ENCODE results near the gene LLGL1. TPM values are rescaled to one million over a fixed set of nuclear protein-coding genes. Genes with fewer than 3 reads are reported as not detected.

Gene LLGL1
- total RNA-seq, 2 donors from 2014 or later = 13.9 to 16.2 TPM

Other genes with a start within 250 kb of the LLGL1 start
- gene ATPAF2, start 186.5 kb upstream of the LLGL1 start, total RNA-seq = 10 to 100 TPM; 12.1 to 18.3 TPM
- 10 to 100 TPM; 12.6 to 21.4 TPM for gene GID4, start 186.2 kb upstream of the LLGL1 start, total RNA-seq
- gene DRG2, start 137.7 kb upstream of the LLGL1 start, total RNA-seq = 10 to 100 TPM; 25.5 to 26.1 TPM
- 1 to 10 TPM in 1 of 2 donors, under 1 TPM in 1; 0.71 to 1.3 TPM for gene MYO15A, start 116.9 kb upstream of the LLGL1 start, total RNA-seq
- gene ALKBH5, start 41.8 kb upstream of the LLGL1 start, total RNA-seq = 100 to 1,000 TPM in 1 of 2 donors, 10 to 100 TPM in 1; 98.5 to 105 TPM
- gene FLII, start 33.1 kb downstream of the LLGL1 start, total RNA-seq = 100 to 1,000 TPM; 275 to 418 TPM
- 10 to 100 TPM in 1 of 2 donors, 1 to 10 TPM in 1; 7.7 to 11.3 TPM for gene MIEF2, start 35.0 kb downstream of the LLGL1 start, total RNA-seq
- gene TOP3A, start 89.4 kb downstream of the LLGL1 start, total RNA-seq = 10 to 100 TPM; 23.2 to 28.3 TPM
- 10 to 100 TPM; 10.2 to 11.9 TPM for gene SMCR8, start 89.7 kb downstream of the LLGL1 start, total RNA-seq
- gene SHMT1, start 137.9 kb downstream of the LLGL1 start, total RNA-seq = 10 to 100 TPM in 1 of 2 donors, 1 to 10 TPM in 1; 9.6 to 19.3 TPM
- not detected for gene EVPLL, start 152.1 kb downstream of the LLGL1 start, total RNA-seq